MG63 (cell line): ENCODE data around the gene PRKCZ. TPM values are rescaled to one million over a fixed set of nuclear protein-coding genes. Genes with fewer than 3 reads are reported as not detected.

Source experiments
- DNase-seq: peaks from one replicate; pipeline ENCODE4 v3.0.0-alpha.2; 2020
- H3K27me3 ChIP-seq: fragments of 250-450 bp; sonication (Bioruptor Pico); 2 replicates; pipeline ENCODE4 v1.5.1; 2020; ENCODE audit warnings: mild to moderate bottlenecking, moderate library complexity
- H3K36me3 ChIP-seq: fragments of 250-450 bp; sonication (Bioruptor Pico); 2 replicates; pipeline ENCODE4 v1.5.1; 2020; ENCODE audit warnings: mild to moderate bottlenecking, moderate library complexity
- H3K4me3 ChIP-seq: fragments of 250-450 bp; sonication (Bioruptor Pico); 2 replicates; pipeline ENCODE4 v1.5.1; 2020; ENCODE audit warnings: mild to moderate bottlenecking, moderate library complexity
- H3K9me3 ChIP-seq: fragments of 250-450 bp; sonication (Bioruptor Pico); 2 replicates; pipeline ENCODE4 v1.5.1; 2020; ENCODE audit warnings: mild to moderate bottlenecking, moderate library complexity
- total RNA-seq: library from RNA; depleted of rRNA; stranded (reverse); fragments of >200 nt; shearing (Covaris generic); gene quantifications from 2 replicates; pipeline ENCODE4 v1.2.3, GENCODE V29; 2014; ENCODE audit warnings: low replicate concordance

PRKCZ gene
- total RNA-seq, 1 experiment from 2014 or later = 5.3 TPM

DNA sequence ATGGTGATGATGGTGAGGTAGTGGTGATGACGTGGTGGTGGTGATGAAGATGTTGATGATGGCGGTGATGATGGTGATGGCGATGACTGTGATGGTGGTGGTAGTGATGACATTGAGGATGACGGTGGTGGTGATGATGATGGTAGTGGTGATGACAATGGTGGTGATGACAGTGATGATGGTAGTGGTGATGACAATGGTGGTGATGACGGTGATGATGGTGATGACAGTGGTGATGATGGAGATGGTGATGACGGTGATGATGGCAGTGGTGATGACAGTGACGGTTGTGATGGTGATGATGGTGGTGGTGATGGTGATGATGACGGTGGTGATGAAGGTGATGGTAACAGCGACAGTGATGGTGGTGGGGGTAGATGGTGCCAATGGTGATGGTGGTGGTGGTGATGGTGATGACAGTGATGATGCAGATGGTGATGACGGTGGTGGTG, 105.0 kb downstream of the PRKCZ start:
- Histone ChIP-seq H3K9me3 (no peaks in the 10 kb centered on the region), H3K4me3 (no peak overlapping the region), H3K27me3 (no peaks in the 10 kb centered on the region), H3K36me3 (no peaks in the 10 kb centered on the region)
- DNase-seq = no peak

- no peak for DNase-seq
- H3K27me3 ChIP-seq = no peaks in the 10 kb centered on the region
- H3K36me3 ChIP-seq = no peaks in the 10 kb centered on the region
- H3K9me3 ChIP-seq = no peaks in the 10 kb centered on the region
- no peak overlapping the region for H3K4me3 ChIP-seq
Observed at GRCh38 chr1:2155788-2156187, 105.6 kb downstream of the PRKCZ start.

DNA sequence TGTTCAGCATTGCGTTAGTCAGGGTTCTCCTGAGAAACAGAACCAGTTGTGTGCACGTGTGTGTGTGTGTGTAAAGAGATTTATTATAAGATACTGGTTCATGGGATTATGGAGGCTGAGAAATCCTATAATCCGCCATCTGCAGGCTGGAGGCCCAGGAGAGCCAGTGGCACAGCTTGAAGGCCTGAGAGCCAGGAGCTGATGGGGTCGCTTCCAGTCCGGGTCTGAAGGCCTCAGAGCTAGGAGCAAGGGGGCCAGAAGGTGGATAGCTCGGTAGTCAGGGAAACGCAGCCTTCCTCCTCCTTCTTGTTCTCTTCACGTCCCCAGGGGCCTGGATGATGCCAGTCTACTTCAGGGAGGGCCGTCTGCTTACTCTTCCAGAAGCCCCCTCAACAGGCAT, 106.7 kb downstream of the PRKCZ start:
- no peaks in the 10 kb centered on the region for H3K36me3 ChIP-seq
- no peak overlapping the region for H3K4me3 ChIP-seq
- DNase-seq = no peak
- no peaks in the 10 kb centered on the region for H3K27me3 ChIP-seq
- H3K9me3 ChIP-seq = no peaks in the 10 kb centered on the region

DNA sequence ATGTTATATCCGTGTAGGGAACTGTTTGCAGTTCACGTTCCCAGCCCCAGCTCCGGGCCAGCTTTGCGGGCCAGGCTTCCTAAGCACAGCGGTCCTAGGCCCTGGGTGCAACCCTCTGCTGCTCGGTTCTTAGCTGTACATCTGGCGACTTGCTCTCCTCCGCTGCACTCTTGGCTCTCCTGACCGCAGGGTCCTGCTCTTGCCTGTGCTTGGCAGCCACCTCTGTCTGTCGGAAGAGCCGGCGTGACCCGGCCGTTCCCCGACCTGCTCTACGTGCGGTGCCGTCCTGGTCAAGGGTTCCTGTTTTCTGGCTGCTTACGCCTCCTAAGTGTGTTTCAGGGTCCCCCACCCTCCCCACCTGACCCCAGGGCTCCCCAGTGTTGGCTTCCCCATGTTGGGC, 107.6 kb downstream of the PRKCZ start:
- Histone ChIP-seq H3K27me3 (no peaks in the 10 kb centered on the region), H3K36me3 (no peaks in the 10 kb centered on the region), H3K9me3 (no peaks in the 10 kb centered on the region), H3K4me3 (no peak overlapping the region)
- DNase-seq = no peak

DNA sequence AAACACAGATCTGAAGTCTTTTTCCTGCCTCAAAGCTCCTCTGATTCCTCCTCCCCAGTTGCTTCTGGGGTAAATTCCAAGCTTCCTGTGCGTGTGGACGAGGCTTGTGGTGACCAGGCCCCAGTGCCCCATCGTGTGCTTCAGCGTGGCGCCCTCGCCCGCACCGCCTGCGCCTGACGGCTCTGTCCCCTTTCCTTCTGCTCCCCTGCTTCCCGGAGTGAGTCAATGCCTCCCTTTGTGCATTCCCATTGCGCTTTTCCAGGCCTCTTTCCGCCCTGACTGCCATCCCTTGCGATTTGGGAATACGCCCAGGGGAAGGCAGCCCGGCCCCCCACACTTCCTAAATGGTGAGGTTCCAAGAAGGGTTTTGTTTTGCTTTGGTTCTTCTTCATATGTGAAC, 108.1 kb downstream of the PRKCZ start:
- Histone ChIP-seq H3K9me3 (no peaks in the 10 kb centered on the region), H3K27me3 (no peaks in the 10 kb centered on the region)
- DNase-seq = no peak

GRCh38 chr1:2159124-2159523, 108.9 kb downstream of the PRKCZ start:
- Histone ChIP-seq H3K27me3 (no peaks in the 10 kb centered on the region), H3K9me3 (no peaks in the 10 kb centered on the region)

More for the DNA sequence above, 108.1 kb downstream of the PRKCZ start:
- Histone ChIP-seq H3K36me3 (no peaks in the 10 kb centered on the region), H3K4me3 (no peak overlapping the region)

DNA sequence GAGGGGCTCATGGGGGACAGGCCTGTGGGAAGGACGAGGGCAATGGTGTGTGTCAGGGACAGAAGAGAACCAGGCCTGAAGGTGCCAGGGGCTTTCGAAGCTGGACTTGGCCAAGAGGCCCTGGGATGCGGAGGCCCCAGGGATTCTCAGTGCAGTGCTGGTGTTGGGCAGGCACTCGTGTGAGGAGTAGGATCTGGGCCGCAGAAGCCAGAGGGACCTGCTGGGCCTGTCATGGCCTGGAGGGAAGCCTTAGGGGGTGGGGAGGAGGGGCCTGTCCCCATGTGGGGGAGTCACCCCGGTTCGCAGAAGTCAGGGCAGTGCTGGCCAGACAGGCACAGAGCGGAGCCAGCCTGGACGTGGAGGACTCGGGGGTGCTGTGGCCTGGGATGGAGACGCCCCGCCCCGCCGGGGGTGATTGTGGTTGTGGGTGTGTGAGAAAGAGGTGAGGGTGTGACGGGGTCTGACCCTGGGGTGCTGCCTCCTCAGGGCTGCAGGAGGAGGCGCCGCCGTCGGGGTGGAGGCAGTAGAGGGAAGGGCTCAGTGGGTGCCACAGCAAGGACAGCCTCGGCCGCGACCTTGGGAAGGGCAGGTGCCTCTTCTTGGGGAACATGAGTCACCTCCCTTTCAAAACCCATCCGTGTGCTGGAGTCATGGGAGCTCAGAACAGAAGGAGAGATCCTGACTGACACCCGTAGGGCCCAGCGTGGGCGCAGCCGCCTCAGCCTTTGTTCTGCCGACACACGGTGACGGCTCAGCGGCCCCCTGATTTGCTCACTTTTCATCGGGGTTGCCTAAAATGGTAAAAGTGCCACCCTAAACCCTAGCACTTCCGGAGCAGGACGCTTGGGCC, 110.5 kb downstream of the PRKCZ start:
- H3K27me3 ChIP-seq = no peaks in the 10 kb centered on the region
- no peaks in the 10 kb centered on the region for H3K9me3 ChIP-seq
- H3K36me3 ChIP-seq = no peaks in the 10 kb centered on the region
- DNase-seq = no peak
- H3K4me3 ChIP-seq = no peak overlapping the region

More at GRCh38 chr1:2159124-2159523, 108.9 kb downstream of the PRKCZ start:
- no peak for DNase-seq
- Histone ChIP-seq H3K4me3 (no peak overlapping the region), H3K36me3 (no peaks in the 10 kb centered on the region)

- no peaks in the 10 kb centered on the region for H3K27me3 ChIP-seq
- H3K4me3 ChIP-seq = no peak overlapping the region
- H3K9me3 ChIP-seq = no peaks in the 10 kb centered on the region
- H3K36me3 ChIP-seq = no peaks in the 10 kb centered on the region
- no peak for DNase-seq
Observed at GRCh38 chr1:2163205-2163604, 113.0 kb downstream of the PRKCZ start.

DNA sequence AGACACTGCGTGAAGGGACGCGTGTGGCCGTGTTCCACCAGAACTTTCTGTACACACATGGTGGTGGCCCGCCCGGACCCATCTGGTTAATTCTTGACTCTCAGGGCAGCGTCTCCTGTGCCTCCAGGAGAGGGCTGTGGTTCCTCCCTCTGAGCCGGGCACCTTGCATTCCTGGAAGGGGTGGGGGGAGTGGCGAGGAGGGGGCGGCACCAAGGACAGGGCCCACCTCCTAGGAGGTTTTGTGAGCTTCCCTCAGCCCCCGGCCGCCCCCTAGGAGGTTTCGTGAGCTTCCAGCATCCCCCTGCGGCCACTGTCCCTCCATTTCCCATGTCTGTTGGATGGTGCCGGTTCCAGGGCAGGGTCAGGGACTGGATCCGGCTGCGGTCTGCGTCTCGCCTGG, 115.4 kb downstream of the PRKCZ start:
- no peak for DNase-seq
- H3K27me3 ChIP-seq = no peaks in the 10 kb centered on the region

GRCh38 chr1:2166254-2166653, 116.0 kb downstream of the PRKCZ start:
- no peaks in the 10 kb centered on the region for H3K27me3 ChIP-seq
- no peak for DNase-seq
- H3K36me3 ChIP-seq = no peaks in the 10 kb centered on the region
- H3K4me3 ChIP-seq = no peak overlapping the region
- H3K9me3 ChIP-seq = no peaks in the 10 kb centered on the region

More for the DNA sequence above, 115.4 kb downstream of the PRKCZ start:
- H3K36me3 ChIP-seq = no peaks in the 10 kb centered on the region
- H3K9me3 ChIP-seq = no peaks in the 10 kb centered on the region
- H3K4me3 ChIP-seq = no peak overlapping the region

DNA sequence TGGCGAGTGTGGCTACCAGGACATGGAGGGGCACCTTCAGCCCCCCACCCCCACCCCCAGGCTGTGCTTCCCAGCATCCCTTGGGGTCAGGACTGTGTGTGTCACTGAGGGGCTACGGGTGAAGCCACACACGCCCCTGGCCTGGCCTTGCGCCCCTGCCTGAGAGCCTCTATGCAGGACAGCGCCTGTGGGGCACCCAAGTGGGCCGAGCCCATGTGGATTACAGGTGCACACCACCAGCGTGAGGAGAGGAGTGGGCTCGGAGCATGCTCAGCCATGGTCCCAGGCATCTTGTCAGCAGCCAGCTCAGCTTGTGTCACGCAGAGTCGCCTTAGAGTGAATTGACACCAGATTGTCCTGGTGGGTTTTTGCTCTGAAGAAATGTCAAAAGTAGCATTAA, 116.5 kb downstream of the PRKCZ start:
- Histone ChIP-seq H3K4me3 (no peak overlapping the region), H3K9me3 (no peaks in the 10 kb centered on the region), H3K36me3 (no peaks in the 10 kb centered on the region), H3K27me3 (no peaks in the 10 kb centered on the region)
- DNase-seq = no peak

GRCh38 chr1:2168090-2168489, 117.9 kb downstream of the PRKCZ start:
- Histone ChIP-seq H3K9me3 (no peaks in the 10 kb centered on the region), H3K27me3 (no peaks in the 10 kb centered on the region), H3K36me3 (no peaks in the 10 kb centered on the region), H3K4me3 (no peak overlapping the region)
- DNase-seq = no peak

GRCh38 chr1:2168535-2168934, 118.3 kb downstream of the PRKCZ start:
- no peaks in the 10 kb centered on the region for H3K9me3 ChIP-seq
- no peak overlapping the region for H3K4me3 ChIP-seq
- H3K27me3 ChIP-seq = no peaks in the 10 kb centered on the region
- DNase-seq = no peak
- H3K36me3 ChIP-seq = no peaks in the 10 kb centered on the region

- no peaks in the 10 kb centered on the region for H3K36me3 ChIP-seq
- H3K9me3 ChIP-seq = no peaks in the 10 kb centered on the region
- DNase-seq = no peak
- no peaks in the 10 kb centered on the region for H3K27me3 ChIP-seq
- H3K4me3 ChIP-seq = no peak overlapping the region
Observed at GRCh38 chr1:2169200-2169836, 119.1 kb downstream of the PRKCZ start.

DNA sequence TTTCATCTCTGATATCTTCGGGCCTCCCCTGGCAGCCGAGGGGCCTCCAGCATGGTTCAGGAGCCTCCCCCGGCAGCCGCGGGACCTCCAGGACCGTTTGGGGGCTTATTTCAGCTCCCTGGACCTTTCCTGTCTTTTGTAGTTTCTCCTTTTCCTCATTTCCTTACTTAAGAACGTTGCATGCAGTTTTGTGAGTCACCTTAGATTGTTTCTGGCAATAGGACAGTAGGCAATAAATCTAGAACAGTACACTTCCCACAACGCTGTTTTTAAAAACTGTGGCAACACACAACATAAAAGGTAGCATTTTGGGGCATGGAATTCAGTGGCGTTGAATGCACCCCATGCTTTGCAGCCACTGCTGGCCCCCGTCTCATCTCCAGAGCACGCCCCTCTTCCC, 120.0 kb downstream of the PRKCZ start:
- Histone ChIP-seq H3K4me3 (no peak overlapping the region), H3K9me3 (no peaks in the 10 kb centered on the region), H3K36me3 (no peaks in the 10 kb centered on the region), H3K27me3 (no peaks in the 10 kb centered on the region)
- DNase-seq = no peak

GRCh38 chr1:2172012-2172411, 121.8 kb downstream of the PRKCZ start:
- no peak for DNase-seq
- no peaks in the 10 kb centered on the region for H3K36me3 ChIP-seq
- no peaks in the 10 kb centered on the region for H3K9me3 ChIP-seq
- H3K4me3 ChIP-seq = no peak overlapping the region
- H3K27me3 ChIP-seq = no peaks in the 10 kb centered on the region

GRCh38 chr1:2172551-2173146, 122.4 kb downstream of the PRKCZ start:
- Histone ChIP-seq H3K4me3 (no peak overlapping the region), H3K9me3 (no peaks in the 10 kb centered on the region), H3K36me3 (no peaks in the 10 kb centered on the region), H3K27me3 (no peaks in the 10 kb centered on the region)
- no peak for DNase-seq
